ENCODE data around the gene KCND1.
A peak's percentile ranks its signal among the peaks of the same experiment; 100 is the strongest.

KCND1 gene

DNA sequence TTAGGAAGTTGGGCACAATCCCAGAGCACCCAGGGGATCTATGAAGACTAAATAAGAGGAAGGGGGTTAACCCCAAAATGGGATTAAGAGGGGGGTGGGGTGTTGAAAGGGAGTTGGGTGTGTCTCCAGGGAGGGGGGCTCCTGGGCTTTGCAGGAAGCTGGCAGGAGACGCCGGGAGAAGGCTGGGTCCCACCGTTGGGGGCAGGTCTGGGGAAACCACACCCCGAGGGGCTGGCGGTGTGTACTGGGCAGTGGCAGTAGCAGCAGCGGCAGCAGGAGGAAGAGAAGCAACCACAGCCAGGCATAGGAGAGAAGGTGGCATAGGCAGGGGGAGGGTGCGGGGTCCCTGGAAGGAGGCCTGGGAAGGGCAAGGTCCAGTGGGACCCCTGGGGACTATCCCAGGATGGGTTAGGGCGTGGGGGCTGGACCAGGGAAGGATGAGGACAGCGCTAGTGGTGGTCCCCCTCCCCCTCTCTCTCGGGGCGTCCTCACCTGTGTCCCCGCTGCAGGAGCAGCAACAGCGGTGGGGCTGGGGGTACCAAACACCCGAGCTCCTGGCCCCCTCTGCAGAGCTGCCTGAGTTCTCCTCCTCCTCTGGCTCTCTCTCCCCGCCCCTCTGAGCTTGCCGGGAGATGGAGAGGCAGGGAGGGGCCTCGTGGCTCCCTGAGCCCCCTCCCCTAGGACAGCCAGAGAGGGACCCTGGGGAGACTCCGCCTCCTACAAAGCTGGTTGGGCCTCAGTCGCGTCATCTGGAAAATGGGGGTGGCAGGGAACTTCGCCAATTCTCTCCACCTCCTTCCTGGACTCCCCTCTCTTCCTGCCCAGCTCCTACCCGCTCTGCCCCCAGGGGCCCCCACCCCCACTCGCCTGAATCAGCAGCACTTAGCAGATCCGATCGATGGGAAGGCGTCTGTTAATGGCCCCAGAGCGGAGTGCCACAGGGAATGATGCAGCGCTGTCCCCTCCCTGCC, at the start of gene KCND1:
Gene KCND1 (minus strand): TSS at position 596 of the 971 bp plus-strand sequence. CDS start 1,573 bp downstream, outside the sequence.
- TF ChIP-seq, protein P1, sequence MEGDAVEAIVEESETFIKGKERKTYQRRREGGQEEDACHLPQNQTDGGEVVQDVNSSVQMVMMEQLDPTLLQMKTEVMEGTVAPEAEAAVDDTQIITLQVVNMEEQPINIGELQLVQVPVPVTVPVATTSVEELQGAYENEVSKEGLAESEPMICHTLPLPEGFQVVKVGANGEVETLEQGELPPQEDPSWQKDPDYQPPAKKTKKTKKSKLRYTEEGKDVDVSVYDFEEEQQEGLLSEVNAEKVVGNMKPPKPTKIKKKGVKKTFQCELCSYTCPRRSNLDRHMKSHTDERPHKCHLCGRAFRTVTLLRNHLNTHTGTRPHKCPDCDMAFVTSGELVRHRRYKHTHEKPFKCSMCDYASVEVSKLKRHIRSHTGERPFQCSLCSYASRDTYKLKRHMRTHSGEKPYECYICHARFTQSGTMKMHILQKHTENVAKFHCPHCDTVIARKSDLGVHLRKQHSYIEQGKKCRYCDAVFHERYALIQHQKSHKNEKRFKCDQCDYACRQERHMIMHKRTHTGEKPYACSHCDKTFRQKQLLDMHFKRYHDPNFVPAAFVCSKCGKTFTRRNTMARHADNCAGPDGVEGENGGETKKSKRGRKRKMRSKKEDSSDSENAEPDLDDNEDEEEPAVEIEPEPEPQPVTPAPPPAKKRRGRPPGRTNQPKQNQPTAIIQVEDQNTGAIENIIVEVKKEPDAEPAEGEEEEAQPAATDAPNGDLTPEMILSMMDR (IDR thresholded peaks at IDR 0.05; ENCODE audit: borderline replicate concordance, insufficient read depth, low read depth, low read length), result no peak
- H3K4me3 ChIP-seq (ENCODE audit: low read depth, low read length), result no peak within 1 kb of the TSS

DNA sequence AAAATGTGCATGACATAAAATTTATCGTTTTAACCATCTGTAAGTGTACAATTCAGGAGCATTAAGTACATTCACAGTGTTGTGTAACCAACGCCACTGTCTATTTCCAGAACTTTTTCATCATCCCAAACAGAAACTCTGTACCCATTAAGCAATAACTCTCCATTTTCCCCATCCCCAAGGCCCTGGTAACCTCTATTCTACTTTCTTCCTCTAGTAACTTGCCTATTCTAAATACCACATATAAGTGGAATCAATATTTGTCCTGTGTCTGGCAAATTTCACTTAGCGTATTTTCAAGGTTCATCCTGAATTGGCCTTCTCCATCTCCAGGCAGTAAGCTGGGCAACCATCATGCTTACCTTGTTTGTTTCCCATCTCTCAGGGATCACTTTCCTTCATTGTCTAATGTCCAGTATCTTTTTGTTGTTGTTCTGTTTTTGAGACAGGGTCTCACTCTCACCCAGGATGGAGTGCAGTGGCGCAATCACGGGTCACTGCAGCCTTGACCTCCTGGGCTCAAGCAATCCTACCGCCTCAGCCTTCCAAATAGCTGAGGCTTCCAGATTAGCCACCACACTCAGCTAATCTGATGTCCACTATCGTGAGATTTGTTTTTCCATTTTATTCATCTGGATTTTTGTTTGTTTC, 48.1 kb upstream of the KCND1 start:
- TF ChIP-seq, protein P1 (IDR thresholded peaks at IDR 0.05; ENCODE audit: borderline replicate concordance, insufficient read depth, low read depth, low read length), result no peak
- no peak overlapping the region for H3K4me3 ChIP-seq (ENCODE audit: low read depth, low read length)

DNA sequence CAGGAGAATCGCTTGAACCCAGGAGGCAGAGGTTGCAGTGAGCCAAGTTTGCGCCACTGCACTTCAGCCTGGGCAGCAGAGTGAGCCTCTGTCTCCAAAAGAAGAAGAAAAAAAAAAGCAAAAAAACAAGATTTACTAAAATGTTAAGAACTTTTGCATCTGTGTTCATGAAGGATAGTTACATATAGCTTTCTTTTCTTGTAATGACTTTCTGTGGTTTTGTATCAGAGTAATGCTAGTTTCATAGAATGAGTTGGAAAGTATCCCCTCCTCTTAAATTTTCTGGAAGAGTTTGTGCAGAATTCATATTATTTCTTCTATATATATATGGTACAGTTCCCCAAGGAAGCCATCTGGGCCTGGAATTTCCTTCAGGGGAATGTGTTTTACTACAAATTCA, 47.4 kb upstream of the KCND1 start:
- no peak overlapping the region for H3K4me3 ChIP-seq (ENCODE audit: low read depth, low read length)
- TF ChIP-seq, protein P1 (IDR thresholded peaks at IDR 0.05; ENCODE audit: borderline replicate concordance, insufficient read depth, low read depth, low read length), result no peak

GRCh38 chrX:49003696-49004095, 32.1 kb upstream of the KCND1 start:
- no peak overlapping the region for H3K4me3 ChIP-seq (ENCODE audit: low read depth, low read length)
- TF ChIP-seq, protein P1 (IDR thresholded peaks at IDR 0.05; ENCODE audit: borderline replicate concordance, insufficient read depth, low read depth, low read length), result no peak

DNA sequence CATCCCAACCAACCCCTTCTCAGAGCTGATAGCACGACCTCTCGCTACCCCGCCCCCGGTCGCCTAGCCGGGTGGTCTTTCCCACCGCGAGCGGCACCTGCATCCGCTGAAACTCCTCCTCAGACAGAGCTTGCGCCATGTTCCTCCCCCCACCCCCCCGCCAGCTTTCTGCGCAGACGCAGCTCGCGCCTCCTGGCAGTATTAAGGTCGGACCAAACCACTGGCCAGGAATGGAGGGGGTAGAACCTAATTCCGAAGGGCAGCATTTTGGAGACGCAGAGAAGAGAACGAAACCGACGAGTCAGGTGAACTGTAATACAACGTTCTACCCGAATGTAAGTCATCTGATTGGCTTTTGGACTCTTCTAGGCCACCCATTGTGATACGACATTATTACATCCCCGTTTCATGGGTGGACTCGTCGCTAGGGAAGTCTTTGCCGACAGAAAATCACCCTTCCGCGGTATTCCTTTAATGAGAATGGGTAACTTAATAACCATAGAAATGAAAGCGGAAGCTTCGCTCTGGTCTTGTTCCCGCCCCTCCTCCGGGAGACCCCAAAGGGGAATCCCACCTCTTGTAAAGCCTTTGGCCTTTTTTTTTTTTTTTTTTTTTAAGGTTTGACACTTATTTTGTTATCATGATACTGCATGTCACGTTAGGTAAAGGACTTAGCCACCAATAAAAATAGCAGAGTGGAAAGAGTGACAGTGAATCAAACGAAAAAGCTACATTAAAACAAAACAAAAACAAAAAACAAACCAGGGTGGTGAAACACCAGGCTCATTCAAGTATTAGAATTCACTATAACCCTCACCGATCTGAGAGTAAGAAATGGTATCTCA, 30.7 kb upstream of the KCND1 start, which contains the start of gene GRIPAP1:
Gene GRIPAP1 (minus strand): TSS at position 174 of the 845 bp plus-strand sequence. CDS start 35 bp downstream, at position 139.
- H3K4me3 ChIP-seq (ENCODE audit: low read depth, low read length), result peak within 1 kb of the TSS; percentile 82
- TF ChIP-seq, protein P1 (IDR thresholded peaks at IDR 0.05; ENCODE audit: borderline replicate concordance, insufficient read depth, low read depth, low read length), result no peak

DNA sequence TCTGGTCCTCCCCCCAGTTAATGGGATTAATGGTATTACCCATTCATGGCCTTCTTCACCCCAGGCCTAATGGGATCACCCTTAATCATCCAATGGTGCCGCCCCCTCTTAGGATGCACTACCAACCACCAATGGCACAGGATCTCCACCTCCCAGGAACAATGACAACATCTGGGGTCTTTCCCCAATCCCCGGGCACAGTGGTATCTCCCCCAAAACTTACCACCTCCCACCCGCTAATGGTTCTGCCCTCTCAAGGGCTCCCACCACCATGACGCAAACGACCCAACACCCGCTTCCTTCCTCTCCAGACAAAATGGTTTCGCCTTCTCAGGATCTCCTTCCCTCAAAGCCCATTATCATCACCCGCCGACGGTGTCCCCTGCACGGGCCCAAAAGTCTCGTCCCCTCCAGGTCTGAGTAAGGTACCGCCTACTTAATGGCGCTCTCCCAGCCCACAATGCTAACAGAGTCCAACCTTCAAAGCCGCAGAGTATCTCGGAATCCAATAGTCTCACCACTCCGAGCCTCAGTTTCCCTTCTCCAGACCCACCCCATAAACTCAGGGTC, 30.0 kb upstream of the KCND1 start:
- peak overlapping the region; percentile 82 for H3K4me3 ChIP-seq (ENCODE audit: low read depth, low read length)
- TF ChIP-seq, protein P1 (IDR thresholded peaks at IDR 0.05; ENCODE audit: borderline replicate concordance, insufficient read depth, low read depth, low read length), result no peak

All from GM12875 (cell line).